ENCODE results near the gene STOML1. TPM values are rescaled to one million over a fixed set of nuclear protein-coding genes. Genes with fewer than 3 reads are reported as not detected.

The STOML1 gene
- polyA plus RNA-seq, 1 donor (not counting 4 experiments of a cell fraction or from before 2014, with no cell fraction given), result 7.0 TPM

- Histone ChIP-seq H2AFZ (ENCODE audit: control insufficient read depth, low read length) (peak overlapping the region; percentile 27), H3K4me3 (ENCODE audit: control insufficient read depth in 2 of 3, extremely low read depth in 1 of 3, insufficient read depth in 2 of 3, low read depth in 1 of 3, low read length in 3 of 3) (peak overlapping the region in 1 of 3 experiments; percentile 24), H3K4me1 (ENCODE audit: control insufficient read depth, extremely low read depth, insufficient read depth, low read length) (peaks cover 25% of the 10 kb centered on the region), H4K20me1 (ENCODE audit: control insufficient read depth, extremely low read depth, insufficient read depth, low read length) (no peaks in the 10 kb centered on the region), H3K9me1 (ENCODE audit: control insufficient read depth, extremely low read depth, insufficient read depth, low read length) (peaks cover 4% of the 10 kb centered on the region), H3K9ac (ENCODE audit: control insufficient read depth, extremely low read depth, insufficient read depth, low read length) (no peak overlapping the region), H3K79me2 (ENCODE audit: control insufficient read depth, insufficient read depth, low read length) (no peaks in the 10 kb centered on the region), H3K27ac (ENCODE audit: control insufficient read depth, insufficient read depth, low read length) (no peak overlapping the region), H3K36me3 (ENCODE audit: control insufficient read depth in 2 of 2, extremely low read depth in 1 of 2, insufficient read depth in 2 of 2, low read length in 2 of 2) (no peaks in the 10 kb centered on the region), H3K9me3 (ENCODE audit: control insufficient read depth, low read depth, low read length) (no peaks in the 10 kb centered on the region), H3K27me3 (ENCODE audit: control insufficient read depth, extremely low read depth, insufficient read depth, low read length) (no peaks in the 10 kb centered on the region), H3K4me2 (ENCODE audit: control insufficient read depth, extremely low read depth, insufficient read depth, low read depth, low read length) (peak overlapping the region; percentile 44)
- TF ChIP-seq CTCF (optimal IDR thresholded peaks at IDR 0.05 in 1 of 3, IDR thresholded peaks at IDR 0.05 in 1 of 3, conservative IDR thresholded peaks at IDR 0.05 in 1 of 3; ENCODE audit: extremely low read depth in 1 of 3, insufficient read depth in 2 of 3, low read length in 3 of 3), result no peak
- no peak for TF ChIP-seq EZH2 (IDR thresholded peaks at IDR 0.05; ENCODE audit: low read length)
- DNase-seq (ENCODE audit: low read depth, low spot score) (no peak), FAIRE-seq (no peak)
- dilution Hi-C loops (cut with MboI; ENCODE audit: extremely low pct_ligation_motif_present, low sequenced_read_pairs), result no loop called here
Observed at GRCh38 chr15:73936588-73937290, 55.4 kb downstream of the STOML1 start.

GRCh38 chr15:73936181-73936580 is 55.9 kb downstream of the STOML1 start:
- peak; percentile 90 for FAIRE-seq
- Histone ChIP-seq H3K27ac (ENCODE audit: control insufficient read depth, insufficient read depth, low read length) (no peak overlapping the region), H3K4me1 (ENCODE audit: control insufficient read depth, extremely low read depth, insufficient read depth, low read length) (peaks cover 20% of the 10 kb centered on the region), H3K36me3 (ENCODE audit: control insufficient read depth in 2 of 2, extremely low read depth in 1 of 2, insufficient read depth in 2 of 2, low read length in 2 of 2) (no peaks in the 10 kb centered on the region), H3K27me3 (ENCODE audit: control insufficient read depth, extremely low read depth, insufficient read depth, low read length) (no peaks in the 10 kb centered on the region), H4K20me1 (ENCODE audit: control insufficient read depth, extremely low read depth, insufficient read depth, low read length) (no peaks in the 10 kb centered on the region), H2AFZ (ENCODE audit: control insufficient read depth, low read length) (peak overlapping the region; percentile 27), H3K4me2 (ENCODE audit: control insufficient read depth, extremely low read depth, insufficient read depth, low read depth, low read length) (peak overlapping the region; percentile 44), H3K4me3 (ENCODE audit: control insufficient read depth in 2 of 3, extremely low read depth in 1 of 3, insufficient read depth in 2 of 3, low read depth in 1 of 3, low read length in 3 of 3) (peak overlapping the region in 1 of 3 experiments; percentile 24), H3K9me3 (ENCODE audit: control insufficient read depth, low read depth, low read length) (no peaks in the 10 kb centered on the region), H3K9ac (ENCODE audit: control insufficient read depth, extremely low read depth, insufficient read depth, low read length) (no peak overlapping the region), H3K9me1 (ENCODE audit: control insufficient read depth, extremely low read depth, insufficient read depth, low read length) (peaks cover 4% of the 10 kb centered on the region), H3K79me2 (ENCODE audit: control insufficient read depth, insufficient read depth, low read length) (no peaks in the 10 kb centered on the region)
- DNase-seq (ENCODE audit: low read depth, low spot score), result no peak
- dilution Hi-C loops (cut with MboI; ENCODE audit: extremely low pct_ligation_motif_present, low sequenced_read_pairs), result no loop called here
- peak; percentile 7 to 28 (median 22) for TF ChIP-seq CTCF (optimal IDR thresholded peaks at IDR 0.05 in 1 of 3, IDR thresholded peaks at IDR 0.05 in 1 of 3, conservative IDR thresholded peaks at IDR 0.05 in 1 of 3; ENCODE audit: extremely low read depth in 1 of 3, insufficient read depth in 2 of 3, low read length in 3 of 3)
- no peak for TF ChIP-seq EZH2 (IDR thresholded peaks at IDR 0.05; ENCODE audit: low read length)
